ENCODE results near the gene HOXB13. TPM values are rescaled to one million over a fixed set of nuclear protein-coding genes. Genes with fewer than 3 reads are reported as not detected.

Gene HOXB13
- polyA plus RNA-seq, 2 of the 4 experiments (the other 2 are of a cell fraction), result 3.2 to 3.5 TPM

- FAIRE-seq, result no peak
- no peak for ATAC-seq
- no peak overlapping the region for H3K4me2 ChIP-seq
Observed at GRCh38 chr17:48730240-48730550, 1.6 kb upstream of the HOXB13 start.

GRCh38 chr17:48729335-48730239 is 1.0 kb upstream of the HOXB13 start:
- TF ChIP-seq RARB (CRISPR knock-in tag; IDR thresholded peaks at IDR 0.05), result no peak
- TF ChIP-seq ATOH8 (CRISPR knock-in tag; IDR thresholded peaks at IDR 0.05; ENCODE audit: low read depth), result no peak
- TF ChIP-seq FOSB (CRISPR knock-in tag; IDR thresholded peaks at IDR 0.05), result no peak
- TF ChIP-seq ZC3H11A (IDR thresholded peaks at IDR 0.05), result no peak
- no peak for TF ChIP-seq ZSCAN20 (CRISPR knock-in tag; IDR thresholded peaks at IDR 0.05)
- TF ChIP-seq USF2 (IDR thresholded peaks at IDR 0.05), result no peak
- no peak for TF ChIP-seq BHLHE40 (IDR thresholded peaks at IDR 0.05; ENCODE audit: low read depth, low read length)
- TF ChIP-seq NPAS2 (CRISPR knock-in tag; IDR thresholded peaks at IDR 0.05; ENCODE audit: borderline replicate concordance), result no peak
- TF ChIP-seq MAFK (IDR thresholded peaks at IDR 0.05; ENCODE audit: partially characterized antibody), result no peak
- no peak for TF ChIP-seq RNF2 (IDR thresholded peaks at IDR 0.05; ENCODE audit: borderline replicate concordance, low read depth)
- no peak for TF ChIP-seq PBX3 (IDR thresholded peaks at IDR 0.05)
- TF ChIP-seq TP53 (CRISPR knock-in tag; IDR thresholded peaks at IDR 0.05), result no peak
- TF ChIP-seq CHD2 (IDR thresholded peaks at IDR 0.05; ENCODE audit: low read length, partially characterized antibody), result no peak
- no peak for TF ChIP-seq NFE2L2 (conservative IDR thresholded peaks at IDR 0.05; ENCODE audit: low read length)
- no peak for TF ChIP-seq RFX5 (IDR thresholded peaks at IDR 0.05)
- TF ChIP-seq KDM1A (IDR thresholded peaks at IDR 0.05; ENCODE audit: low read depth), result no peak
- TF ChIP-seq ZFP36 (IDR thresholded peaks at IDR 0.05; ENCODE audit: borderline replicate concordance, partially characterized antibody), result no peak
- no peak for TF ChIP-seq KDM5A (IDR thresholded peaks at IDR 0.05)
- Histone ChIP-seq H3K9me3 (no peaks in the 10 kb centered on the region), H3K27ac (peak overlapping the region; percentile 78 to 90), H3K4me3 (peak overlapping the region; percentile 73), H3K4me1 (peaks cover 14% of the 10 kb centered on the region), H3K4me2 (peak overlapping the region; percentile 98)
- no peak for ATAC-seq
- 86% methylated on average over 19 of the region's 19 CpGs for WGBS (ENCODE audit: missing lambda C conversion rate)
- ChIA-PET POLR2A (interaction anchor here (0.8 kb wide), 1 partner anchor 17 kb away, joined by 5 read pairs; no protein-coding TSS in a partner anchor), CTCF (interaction anchor here (0.9 to 33.0 kb wide), 10 partner anchors 7 to 576 kb away, joined by 3 to 852 read pairs (median 90); partner anchors contain the start of gene TTLL6)
- FAIRE-seq, result no peak
- no peak for DNase-seq (ENCODE audit: low read depth in 1 of 2, low spot score in 1 of 2)

More at GRCh38 chr17:48730240-48730550, 1.6 kb upstream of the HOXB13 start:
- Histone ChIP-seq H3K4me3 (no peak overlapping the region), H3K9me3 (no peaks in the 10 kb centered on the region), H3K27ac (no peak overlapping the region), H3K4me1 (peaks cover 14% of the 10 kb centered on the region)
- DNase-seq (ENCODE audit: low read depth in 1 of 2, low spot score in 1 of 2), result no peak
- CTCF ChIA-PET, result interaction anchor here (2.7 to 33.0 kb wide), 6 partner anchors 6 to 150 kb away, joined by 15 to 852 read pairs (median 253); partner anchors contain the start of gene TTLL6
- WGBS (ENCODE audit: missing lambda C conversion rate), result 66% methylated on average over 3 of the region's 3 CpGs
- TF ChIP-seq HES2 (IDR thresholded peaks at IDR 0.05) (no peak), GATA3 (IDR thresholded peaks at IDR 0.05; ENCODE audit: borderline replicate concordance) (no peak)
- POLR2A ChIA-PET, result no interaction called here

Measured in A549 (cell line).